HL-60 (cell line): ENCODE data around the gene PRKAG1.

Experiments used
- DNase-seq, 2 experiments: peaks; one replicate each; pipeline ENCODE4 v3.0.0-alpha.2; 2010 to 2020; ENCODE audit warnings: low read depth in 1 of 2, low spot score in 1 of 2
- H3K27ac ChIP-seq: fragments of 250-450 bp; sonication (Bioruptor Pico); replicated peaks from 2 replicates; pipeline ENCODE4 v1.5.1; 2020; ENCODE audit warnings: mild to moderate bottlenecking, moderate library complexity
- H3K27me3 ChIP-seq: fragments of 250-450 bp; sonication (Bioruptor Pico); 2 replicates; pipeline ENCODE4 v1.5.1; 2021; ENCODE audit warnings: mild to moderate bottlenecking, moderate library complexity; ENCODE audit not compliant: insufficient read depth, poor library complexity, severe bottlenecking
- H3K4me3 ChIP-seq: replicated peaks from 2 replicates; pipeline ENCODE4 v1.5.1; 2011; ENCODE audit warnings: mild to moderate bottlenecking, control low read depth, low read length; ENCODE audit not compliant: insufficient read depth
- CTCF ChIP-seq: IDR thresholded peaks from one replicate; pipeline ENCODE4 v1.5.1; 2011; ENCODE audit warnings: low read length, control low read depth, inconsistent platforms; ENCODE audit not compliant: insufficient read depth
- GABPA ChIP-seq: IDR thresholded peaks from 2 replicates; pipeline ENCODE4 v1.6.1; 2012; ENCODE audit warnings: low read depth
- POLR2AphosphoS5 ChIP-seq: IDR thresholded peaks from 2 replicates; pipeline ENCODE4 v1.6.1; 2012; ENCODE audit warnings: low read depth
- REST ChIP-seq: IDR thresholded peaks from 2 replicates; pipeline ENCODE4 v1.6.1; 2012; ENCODE audit warnings: low read depth; ENCODE audit not compliant: insufficient replicate concordance
- SPI1 ChIP-seq: IDR thresholded peaks from 2 replicates; pipeline ENCODE4 v1.6.1; 2012; ENCODE audit warnings: low read depth, mild to moderate bottlenecking, borderline replicate concordance

The PRKAG1 gene

GRCh38 chr12:48973941-48974673, 44.5 kb downstream of the PRKAG1 start:
- no peak for DNase-seq
- Histone ChIP-seq H3K27me3 (peaks cover 49% of the 10 kb centered on the region), H3K4me3 (no peak overlapping the region), H3K27ac (no peak overlapping the region)
- TF ChIP-seq SPI1 (no peak), CTCF (peak; percentile 36), POLR2AphosphoS5 (no peak)

GRCh38 chr12:48973531-48973930, 45.0 kb downstream of the PRKAG1 start:
- Histone ChIP-seq H3K27ac (no peak overlapping the region), H3K27me3 (peaks cover 46% of the 10 kb centered on the region), H3K4me3 (no peak overlapping the region)
- TF ChIP-seq GABPA (no peak), POLR2AphosphoS5 (no peak), REST (no peak), CTCF (no peak), SPI1 (no peak)
- DNase-seq, result no peak

- no peak overlapping the region for H3K4me3 ChIP-seq
- H3K27me3 ChIP-seq, result peaks cover 40% of the 10 kb centered on the region
- H3K27ac ChIP-seq, result no peak overlapping the region
- TF ChIP-seq REST (no peak), POLR2AphosphoS5 (no peak), GABPA (no peak), SPI1 (no peak), CTCF (no peak)
- DNase-seq, result no peak
Measured at GRCh38 chr12:48972952-48973483, 45.6 kb downstream of the PRKAG1 start.
